ENCODE data around the gene TEX53. TPM values are rescaled to one million over a fixed set of nuclear protein-coding genes. Genes with fewer than 3 reads are reported as not detected.

The TEX53 gene
- total and polyA plus RNA-seq, 8 donors: not detected

DNA sequence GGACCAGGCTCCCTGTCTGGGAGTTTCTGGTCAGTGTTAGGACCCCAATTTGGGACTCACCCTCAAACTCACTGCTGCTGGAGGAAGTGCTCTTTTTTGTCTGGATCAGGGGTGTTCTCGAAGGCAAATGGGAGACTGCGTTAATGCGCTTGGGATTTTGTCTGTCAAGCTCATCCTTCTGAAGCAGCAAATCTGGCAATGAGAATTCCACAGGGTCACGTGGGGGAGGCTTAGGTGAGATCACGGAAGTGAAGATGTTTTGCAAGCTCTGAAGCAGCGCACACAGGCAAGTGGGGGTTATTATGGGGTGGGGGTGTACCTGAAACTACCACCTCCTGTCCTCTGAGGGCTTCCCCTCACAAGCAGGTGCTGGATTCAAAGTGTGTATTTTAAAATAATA lies 10.5 kb upstream of the TEX53 start:
- no peak for ATAC-seq
- H3K9me3 ChIP-seq: no peaks in the 10 kb centered on the region
- H3K36me3 ChIP-seq: no peaks in the 10 kb centered on the region
- intact Hi-C loops (cut with DNase I): no loop called here
- peaks cover 0 to 5% of the 10 kb centered on the region in 2 donors for H3K27me3 ChIP-seq
- DNase-seq: no peak
- H3K27ac ChIP-seq: no peak overlapping the region
- TF ChIP-seq, protein P1, sequence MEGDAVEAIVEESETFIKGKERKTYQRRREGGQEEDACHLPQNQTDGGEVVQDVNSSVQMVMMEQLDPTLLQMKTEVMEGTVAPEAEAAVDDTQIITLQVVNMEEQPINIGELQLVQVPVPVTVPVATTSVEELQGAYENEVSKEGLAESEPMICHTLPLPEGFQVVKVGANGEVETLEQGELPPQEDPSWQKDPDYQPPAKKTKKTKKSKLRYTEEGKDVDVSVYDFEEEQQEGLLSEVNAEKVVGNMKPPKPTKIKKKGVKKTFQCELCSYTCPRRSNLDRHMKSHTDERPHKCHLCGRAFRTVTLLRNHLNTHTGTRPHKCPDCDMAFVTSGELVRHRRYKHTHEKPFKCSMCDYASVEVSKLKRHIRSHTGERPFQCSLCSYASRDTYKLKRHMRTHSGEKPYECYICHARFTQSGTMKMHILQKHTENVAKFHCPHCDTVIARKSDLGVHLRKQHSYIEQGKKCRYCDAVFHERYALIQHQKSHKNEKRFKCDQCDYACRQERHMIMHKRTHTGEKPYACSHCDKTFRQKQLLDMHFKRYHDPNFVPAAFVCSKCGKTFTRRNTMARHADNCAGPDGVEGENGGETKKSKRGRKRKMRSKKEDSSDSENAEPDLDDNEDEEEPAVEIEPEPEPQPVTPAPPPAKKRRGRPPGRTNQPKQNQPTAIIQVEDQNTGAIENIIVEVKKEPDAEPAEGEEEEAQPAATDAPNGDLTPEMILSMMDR (IDR thresholded peaks at IDR 0.05): no peak
- no peak overlapping the region for H3K4me3 ChIP-seq
- H3K4me1 ChIP-seq: no peaks in the 10 kb centered on the region

- DNase-seq (no peak), ATAC-seq (no peak)
- Histone ChIP-seq H3K9me3 (no peaks in the 10 kb centered on the region), H3K4me1 (no peaks in the 10 kb centered on the region), H3K4me3 (no peak overlapping the region), H3K27ac (no peak overlapping the region), H3K36me3 (no peaks in the 10 kb centered on the region), H3K27me3 (peaks cover 5 to 9% of the 10 kb centered on the region in 2 donors)
- TF ChIP-seq, protein P1 (IDR thresholded peaks at IDR 0.05): no peak
- intact Hi-C loops (cut with DNase I): no loop called here
These were observed 9.2 kb upstream of the TEX53 start for GRCh38 chr9:114666851-114667250.

DNA sequence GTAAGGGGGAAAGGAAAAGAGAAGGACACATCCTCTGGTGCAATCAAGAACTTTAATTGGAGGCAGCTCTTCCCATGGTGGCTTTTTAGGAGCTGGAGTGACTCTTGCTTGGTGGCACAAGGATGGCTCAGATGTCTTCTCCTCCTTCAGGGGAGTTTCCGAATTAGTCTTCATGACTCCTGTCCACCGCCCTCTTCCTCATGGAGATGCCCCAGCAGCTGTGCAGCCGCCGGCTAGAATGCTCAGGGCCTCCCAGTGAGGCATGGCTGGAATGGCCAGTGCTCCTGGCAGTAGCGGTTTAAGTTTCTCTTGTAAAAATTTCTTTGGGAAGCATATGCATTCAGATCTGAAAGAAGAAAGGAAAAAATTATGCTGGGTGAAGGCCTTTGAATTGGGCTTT lies 8.8 kb upstream of the TEX53 start:
- intact Hi-C loops (cut with DNase I): no loop called here
- H3K27me3 ChIP-seq: peaks cover 5 to 11% of the 10 kb centered on the region in 2 donors
- H3K27ac ChIP-seq: no peak overlapping the region
- no peaks in the 10 kb centered on the region for H3K36me3 ChIP-seq
- no peak overlapping the region for H3K4me3 ChIP-seq
- ATAC-seq (no peak), DNase-seq (no peak)
- TF ChIP-seq, protein P1 (IDR thresholded peaks at IDR 0.05): no peak
- H3K4me1 ChIP-seq: no peaks in the 10 kb centered on the region
- H3K9me3 ChIP-seq: no peaks in the 10 kb centered on the region

DNA sequence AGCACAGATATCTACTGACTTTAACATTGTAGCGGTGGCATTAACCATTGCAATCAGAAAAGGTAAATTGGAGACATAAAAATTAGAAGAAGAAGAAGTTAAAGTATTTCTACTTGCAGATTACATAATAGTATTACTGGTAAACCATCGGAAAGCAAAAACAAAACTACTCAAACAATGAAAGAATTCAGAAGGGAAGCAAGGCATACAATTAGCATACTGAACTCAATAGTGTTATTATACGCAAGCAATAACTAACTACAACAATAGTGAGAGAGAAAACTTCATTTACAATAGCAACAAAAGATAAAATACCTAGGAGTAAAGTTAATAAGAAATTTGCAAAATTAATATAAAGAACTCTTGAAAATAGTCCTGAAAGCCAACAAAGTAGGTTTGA lies 6.6 kb upstream of the TEX53 start:
- H3K27ac ChIP-seq: no peak overlapping the region
- intact Hi-C loops (cut with DNase I): no loop called here
- no peaks in the 10 kb centered on the region for H3K9me3 ChIP-seq
- H3K36me3 ChIP-seq: no peaks in the 10 kb centered on the region
- no peaks in the 10 kb centered on the region for H3K4me1 ChIP-seq
- H3K4me3 ChIP-seq: no peak overlapping the region
- TF ChIP-seq, protein P1 (IDR thresholded peaks at IDR 0.05): no peak
- peaks cover 5 to 11% of the 10 kb centered on the region in 2 donors for H3K27me3 ChIP-seq
- DNase-seq (no peak), ATAC-seq (no peak)

GRCh38 chr9:114662081-114662989 lies 4.7 kb upstream of the TEX53 start:
- H3K4me1 ChIP-seq: no peaks in the 10 kb centered on the region
- ATAC-seq (peak; percentile 95), DNase-seq (peak in 2 of 4 donors; percentile 19 to 32)
- H3K4me3 ChIP-seq: no peak overlapping the region
- no peaks in the 10 kb centered on the region for H3K9me3 ChIP-seq
- peaks cover 5 to 11% of the 10 kb centered on the region in 2 donors for H3K27me3 ChIP-seq
- H3K36me3 ChIP-seq: no peaks in the 10 kb centered on the region
- no peak overlapping the region for H3K27ac ChIP-seq
- TF ChIP-seq, protein P1 (IDR thresholded peaks at IDR 0.05): peak; percentile 76 to 87
- intact Hi-C loops (cut with DNase I): no loop called here

Measured in left lung (tissue), 10 donors.